WI38 (cell line): ENCODE data around the gene GULP1.

Experiments
- H3K4me3 ChIP-seq: 2 replicates; pipeline ENCODE4 v1.5.1; 2011; ENCODE audit warnings: low read depth, mild to moderate bottlenecking, control low read depth, low read length
- CTCF ChIP-seq: IDR thresholded peaks from 2 replicates; pipeline ENCODE4 v1.5.1; 2012; ENCODE audit warnings: low read depth, mild to moderate bottlenecking, control low read depth, low read length

The GULP1 gene

GRCh38 chr2:188512456-188512855 lies 220.8 kb downstream of the GULP1 start:
- TF ChIP-seq CTCF, result no peak; the same call in 1 of the 2 replicates

GRCh38 chr2:188515918-188516317 lies 224.2 kb downstream of the GULP1 start:
- TF ChIP-seq CTCF, result no peak
- H3K4me3 ChIP-seq, result no peak overlapping the region

More at GRCh38 chr2:188512456-188512855, 220.8 kb downstream of the GULP1 start:
- H3K4me3 ChIP-seq, result no peak overlapping the region

DNA sequence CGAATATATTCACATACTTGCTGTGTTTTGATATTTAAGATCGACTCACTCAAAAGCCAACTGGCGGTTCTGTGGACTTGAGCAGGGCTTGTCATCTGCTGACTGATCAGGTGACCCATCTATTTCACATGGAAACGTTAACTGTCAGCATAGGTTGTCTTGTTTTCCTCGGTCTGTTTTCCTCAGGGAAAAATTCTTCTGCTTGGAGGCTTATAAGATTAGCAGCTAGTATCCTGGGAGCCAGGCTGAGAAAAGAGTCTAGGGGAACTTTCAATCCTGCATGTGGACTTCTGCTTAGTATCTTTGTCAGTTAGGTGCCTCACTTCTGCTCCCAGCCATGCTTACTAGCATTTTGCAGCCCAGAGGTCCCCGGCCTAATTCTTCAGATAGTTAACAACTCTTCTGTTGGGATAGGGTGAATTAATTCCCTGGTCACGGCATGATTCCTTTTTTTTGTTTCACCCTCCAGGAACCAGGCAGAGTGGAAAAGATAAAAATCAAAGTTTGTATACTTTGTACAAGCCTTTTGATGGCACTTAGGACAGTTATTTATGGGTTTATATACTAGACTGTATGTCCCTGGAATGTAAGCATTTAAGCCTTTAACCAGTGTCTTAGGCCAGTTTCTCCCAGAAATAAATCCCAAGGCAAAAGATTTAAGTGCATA lies 226.0 kb downstream of the GULP1 start:
- H3K4me3 ChIP-seq, result no peak overlapping the region
- TF ChIP-seq CTCF, result no peak

DNA sequence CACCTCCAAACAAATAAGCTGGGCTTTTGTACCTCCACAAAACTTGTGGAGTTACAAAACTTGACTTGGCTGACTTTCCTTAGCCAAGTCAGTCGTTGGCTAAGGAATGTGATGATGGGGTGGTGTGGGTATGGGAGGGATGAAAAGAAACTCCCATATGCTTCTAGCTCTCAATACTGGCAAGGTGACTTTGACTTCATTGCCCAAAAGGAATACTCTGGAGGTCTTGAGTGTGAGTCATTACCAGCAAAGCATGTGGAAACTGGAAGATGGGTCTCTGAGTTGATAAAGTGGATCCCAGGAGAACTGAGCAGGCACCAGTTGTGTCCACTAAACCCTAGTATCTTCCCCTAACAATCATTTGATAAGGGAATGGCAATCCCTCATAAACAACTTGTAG lies 226.7 kb downstream of the GULP1 start:
- H3K4me3 ChIP-seq, result no peak overlapping the region
- no peak for TF ChIP-seq CTCF

GRCh38 chr2:188519136-188519535 lies 227.5 kb downstream of the GULP1 start:
- no peak overlapping the region for H3K4me3 ChIP-seq
- no peak for TF ChIP-seq CTCF

- no peak for TF ChIP-seq CTCF
- no peak overlapping the region for H3K4me3 ChIP-seq
These were observed 230.8 kb downstream of the GULP1 start for GRCh38 chr2:188522517-188522916.

- TF ChIP-seq CTCF, result no peak
- H3K4me3 ChIP-seq, result no peak overlapping the region
These were observed 232.2 kb downstream of the GULP1 start for GRCh38 chr2:188523919-188524318.
